GM21390 (cell line): ENCODE results near the gene MED12L.
"Not testable (repeated sequence)": the region's sequence is repeated elsewhere in the genome, so short reads cannot be mapped to it uniquely, and the experiment has no call there.

Experiments
- ATAC-seq: cut with Tn5 transposase; IDR thresholded peaks from one replicate; pipeline ENCODE4 v1.9.1; 2021; ENCODE audit not compliant: unreplicated experiment

Gene MED12L

GRCh38 chr3:151362751-151363174 is 277.3 kb downstream of the MED12L start:
- no peak for ATAC-seq

DNA sequence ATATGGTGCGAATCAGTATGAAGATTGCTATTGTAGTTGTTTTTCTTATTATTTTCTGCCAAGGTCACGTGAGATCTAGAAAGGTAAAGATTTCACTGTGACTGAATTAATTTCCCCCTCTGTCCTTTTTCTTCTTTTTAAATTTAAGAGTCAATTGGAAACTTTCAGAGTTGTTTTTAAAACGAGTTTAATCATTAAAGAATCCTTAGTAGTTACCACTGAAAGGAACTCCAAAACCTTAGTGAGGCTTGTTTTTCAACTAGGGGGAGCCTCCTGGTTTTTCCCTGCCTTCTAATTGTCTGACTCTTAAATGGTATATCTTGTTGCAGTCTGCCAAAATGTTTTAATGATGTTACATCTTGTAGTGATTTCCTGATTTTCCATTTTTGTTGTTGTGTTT is 281.5 kb downstream of the MED12L start:
- ATAC-seq = no peak

GRCh38 chr3:151367448-151367847 is 282.0 kb downstream of the MED12L start:
- no peak for ATAC-seq

DNA sequence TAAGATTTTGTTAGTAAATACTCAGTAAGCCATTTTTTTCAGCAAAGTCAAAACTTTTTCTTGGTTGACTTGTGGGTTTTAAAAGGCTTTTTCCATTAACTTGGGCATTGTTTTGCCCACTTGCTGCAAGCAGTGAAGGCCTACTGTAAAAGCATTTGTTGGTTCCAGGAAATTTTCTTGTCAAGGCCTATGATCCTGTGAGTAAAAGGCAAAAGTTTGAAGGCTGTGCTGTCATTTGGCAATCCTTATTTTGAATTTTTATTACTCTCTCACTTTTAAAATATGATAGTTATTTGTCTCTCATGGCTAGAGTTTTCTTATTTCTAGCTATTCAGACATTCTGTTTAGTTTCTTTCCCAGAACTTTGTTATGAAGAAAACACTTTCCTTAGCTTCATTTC is 286.1 kb downstream of the MED12L start:
- no peak for ATAC-seq

GRCh38 chr3:151372063-151372820 is 286.8 kb downstream of the MED12L start:
- no peak for ATAC-seq

DNA sequence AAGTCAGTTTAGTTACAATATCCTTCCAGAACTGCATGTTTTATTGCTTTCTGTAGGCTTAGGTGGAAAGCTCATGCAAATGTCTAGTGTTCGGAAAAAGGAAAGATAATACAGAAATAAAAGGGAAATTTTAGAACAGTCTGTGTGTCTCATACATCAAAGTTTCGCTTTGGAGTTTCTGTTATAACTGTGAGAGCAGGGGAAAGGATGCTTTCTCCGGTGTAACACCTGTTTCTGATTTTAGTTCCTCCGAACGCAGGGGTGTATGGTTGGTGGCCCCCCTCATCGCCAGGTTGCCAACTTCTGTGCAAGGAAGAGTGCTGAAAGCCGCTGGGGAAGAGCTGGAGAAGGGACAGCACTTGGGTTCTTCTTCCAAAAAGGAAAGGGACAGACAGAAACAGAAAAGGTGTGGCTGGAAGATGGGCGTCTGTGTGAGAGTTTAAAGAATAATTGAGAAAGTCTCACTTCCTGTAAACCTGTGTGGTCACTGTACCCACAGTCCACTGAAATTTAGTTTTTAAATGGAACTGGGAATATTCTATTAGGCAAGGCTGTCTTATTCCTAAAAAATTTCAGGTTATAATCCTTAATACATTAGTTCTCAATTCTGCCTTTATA is 292.4 kb downstream of the MED12L start:
- peak; percentile 53 for ATAC-seq

DNA sequence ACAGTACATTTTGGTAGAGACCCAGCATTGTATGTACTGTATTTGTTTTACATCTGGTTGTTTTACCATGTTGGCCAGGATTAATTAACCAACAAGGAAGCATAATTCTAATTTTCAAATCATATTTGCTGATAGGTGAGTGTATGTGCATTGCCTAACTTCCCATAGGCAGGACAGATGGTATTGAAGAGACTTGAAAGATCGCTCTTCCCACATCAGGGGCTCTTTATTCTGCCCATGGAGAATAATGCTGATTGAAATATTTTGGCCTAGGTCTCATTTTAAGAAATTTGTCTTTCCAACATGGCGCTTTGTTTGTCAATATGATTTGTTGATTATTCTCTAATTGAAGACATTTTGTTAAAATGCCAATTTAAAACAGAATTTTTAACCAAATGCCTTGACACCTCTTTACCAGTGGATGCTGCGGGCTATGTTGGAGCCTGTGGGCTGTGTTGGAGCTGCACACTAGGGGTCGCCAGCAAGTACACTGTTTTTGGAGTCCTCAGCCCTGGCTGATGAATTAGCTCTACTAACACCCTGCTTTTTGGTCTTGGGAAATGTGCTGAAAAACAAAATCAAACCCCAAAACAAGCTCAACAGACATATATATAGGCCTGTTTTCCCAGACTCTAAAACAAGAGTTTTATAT is 293.7 kb downstream of the MED12L start:
- no peak for ATAC-seq

DNA sequence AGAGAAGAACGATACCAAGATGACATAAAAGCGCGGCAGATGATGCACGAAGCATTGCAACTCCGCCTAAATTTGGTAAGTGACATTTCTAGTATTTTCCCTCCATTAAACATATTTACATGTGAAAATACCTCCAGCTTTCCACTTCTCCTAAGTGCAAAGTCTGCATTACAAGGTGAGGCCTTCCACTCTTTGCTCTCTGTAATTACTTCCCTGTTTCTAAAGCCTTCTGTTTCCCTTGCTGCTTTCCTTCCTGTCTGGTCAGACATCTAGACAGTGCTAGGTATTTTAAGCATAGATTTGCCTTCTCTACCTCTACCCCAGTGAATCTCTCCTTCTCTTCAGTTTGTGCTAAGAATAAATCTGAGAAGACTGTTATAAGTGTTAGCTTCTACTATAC is 297.2 kb downstream of the MED12L start:
- peak; percentile 29 for ATAC-seq

DNA sequence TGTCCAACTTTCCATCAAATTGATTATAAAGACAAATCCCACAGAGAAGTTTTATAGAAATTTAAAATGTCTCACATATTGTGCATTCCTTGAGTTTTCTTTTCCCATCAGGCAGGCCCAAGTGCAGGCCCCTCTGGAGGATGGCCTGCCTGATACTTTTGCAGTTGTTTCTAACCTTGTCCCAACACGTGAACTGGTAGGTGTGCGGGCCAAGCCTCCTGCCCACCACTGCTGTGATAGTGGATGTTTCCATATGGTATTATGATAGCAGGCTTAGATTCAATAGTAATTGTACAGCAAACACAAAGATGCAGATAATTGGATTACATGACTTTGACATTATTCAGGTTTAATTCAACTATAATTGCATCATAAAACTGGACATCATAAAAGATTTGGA is 297.6 kb downstream of the MED12L start:
- no peak for ATAC-seq

DNA sequence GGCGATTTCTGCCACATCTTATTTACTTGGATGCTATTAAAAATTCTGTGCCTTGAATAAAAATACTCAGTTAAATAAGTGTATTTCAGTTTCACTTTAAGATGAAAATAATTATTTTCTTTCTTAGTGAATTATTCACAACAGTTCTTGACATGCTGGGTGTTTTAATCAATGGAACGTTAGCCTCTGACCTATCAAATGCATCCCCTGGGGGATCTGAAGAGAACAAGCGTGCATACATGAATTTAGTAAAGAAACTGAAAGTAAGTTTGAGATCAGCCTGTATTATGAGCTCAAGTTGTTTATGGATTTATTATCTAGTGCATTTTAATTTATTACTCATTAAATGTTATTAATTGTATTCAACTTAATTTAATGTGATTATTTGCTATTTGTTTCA is 298.5 kb downstream of the MED12L start:
- peak; percentile 46 for ATAC-seq

- peak; percentile 41 for ATAC-seq
Measured at GRCh38 chr3:151384741-151385174, 299.3 kb downstream of the MED12L start, which contains the start of gene P2RY12. Gene P2RY12, minus strand, starts transcription at chr3:151384753. Its CDS starts 45,908 bp downstream, at chr3:151338845.

- no peak for ATAC-seq
Measured at GRCh38 chr3:151386056-151386455, 300.6 kb downstream of the MED12L start.

DNA sequence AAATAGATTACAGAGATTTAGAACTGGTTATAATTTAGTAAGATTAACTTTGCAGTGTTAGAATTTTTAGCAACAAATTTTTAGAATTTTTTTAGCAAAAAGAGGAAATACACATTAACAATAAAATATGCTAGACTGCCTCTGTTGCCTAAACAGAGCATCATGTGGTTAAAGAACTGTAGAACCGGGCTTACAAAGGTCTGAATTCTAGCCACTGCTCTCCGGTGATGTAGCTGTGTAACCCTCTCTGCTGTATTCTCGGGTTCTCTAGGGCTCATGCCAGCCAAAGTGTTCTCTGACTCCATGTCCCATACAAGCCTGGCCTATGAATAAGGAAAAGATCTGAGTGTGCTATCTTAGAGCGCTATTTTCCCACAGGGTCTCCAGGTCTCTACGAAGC is 302.0 kb downstream of the MED12L start:
- ATAC-seq = no peak

GRCh38 chr3:151387842-151388241 is 302.4 kb downstream of the MED12L start:
- no peak for ATAC-seq

GRCh38 chr3:151391720-151392119 is 306.3 kb downstream of the MED12L start:
- no peak for ATAC-seq

DNA sequence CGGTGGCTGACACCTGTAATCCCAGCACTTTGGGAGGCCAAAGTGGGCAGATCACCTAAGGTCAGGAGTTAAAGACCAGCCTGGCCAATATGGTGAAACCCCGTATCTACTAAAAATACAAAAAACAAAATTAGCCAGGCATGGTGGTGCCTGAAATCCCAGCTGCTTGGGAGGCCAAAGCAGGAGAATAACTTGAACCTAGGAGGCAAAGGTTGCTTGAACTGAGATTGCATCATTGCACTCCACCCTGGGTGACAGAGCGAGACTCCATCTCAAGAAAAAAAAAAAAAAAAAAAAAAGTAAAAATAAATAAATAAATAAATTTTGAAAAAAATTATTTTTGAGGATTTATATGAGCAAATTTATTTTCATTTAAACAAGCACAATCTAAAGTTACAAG is 306.7 kb downstream of the MED12L start:
- ATAC-seq = not testable (repeated sequence)

DNA sequence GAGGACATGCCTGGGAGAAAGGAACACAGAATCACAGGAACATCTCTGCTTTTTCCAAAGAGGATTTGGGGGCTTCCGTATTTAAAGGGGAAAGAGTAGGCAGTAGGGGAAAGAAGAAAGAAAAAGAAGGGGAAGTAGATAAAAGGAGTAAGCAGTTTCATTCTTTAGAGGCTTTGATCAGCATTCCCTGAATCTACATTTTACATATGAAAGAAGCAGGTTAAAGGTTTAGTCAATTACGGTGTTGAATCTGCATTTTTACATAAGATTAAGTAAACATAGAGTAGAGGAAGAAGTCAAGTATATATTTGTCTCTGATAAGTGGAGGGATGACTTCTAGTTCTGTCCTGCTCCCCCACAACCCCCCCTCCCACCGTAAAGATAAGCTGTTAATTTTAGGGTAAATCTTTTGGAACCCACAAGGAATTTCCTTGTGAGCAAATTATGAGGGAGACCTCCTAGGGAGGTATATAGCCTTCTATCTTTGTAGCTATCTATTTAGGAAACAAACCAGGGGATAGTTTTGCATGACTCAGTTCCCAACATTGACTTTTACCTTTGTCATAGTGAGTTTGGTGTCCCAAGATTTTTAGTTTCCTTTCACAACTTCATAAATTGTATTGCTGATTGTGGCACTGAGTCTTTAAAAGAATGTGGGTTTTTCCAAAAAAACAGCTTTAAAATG is 307.8 kb downstream of the MED12L start:
- no peak for ATAC-seq

DNA sequence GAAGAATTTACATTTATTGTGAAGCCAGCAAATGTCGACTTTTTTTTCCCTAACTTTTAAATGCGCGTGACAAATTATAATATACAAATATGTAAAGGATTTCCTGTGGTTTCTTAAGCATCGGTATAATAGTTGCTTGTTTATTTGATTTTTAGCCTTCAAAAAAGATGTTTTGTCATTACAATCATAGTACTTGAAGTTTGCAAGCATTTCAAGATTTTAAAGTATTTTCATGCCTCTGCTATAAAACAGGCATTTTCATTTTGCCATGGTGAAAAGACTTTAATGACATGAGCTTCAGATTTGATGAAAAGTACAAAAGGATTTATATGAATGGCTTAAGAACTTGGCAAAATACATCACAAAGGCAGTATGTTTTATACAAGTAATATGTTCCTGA is 308.5 kb downstream of the MED12L start:
- ATAC-seq = no peak

- ATAC-seq = no peak
Measured at GRCh38 chr3:151394611-151395010, 309.1 kb downstream of the MED12L start.

DNA sequence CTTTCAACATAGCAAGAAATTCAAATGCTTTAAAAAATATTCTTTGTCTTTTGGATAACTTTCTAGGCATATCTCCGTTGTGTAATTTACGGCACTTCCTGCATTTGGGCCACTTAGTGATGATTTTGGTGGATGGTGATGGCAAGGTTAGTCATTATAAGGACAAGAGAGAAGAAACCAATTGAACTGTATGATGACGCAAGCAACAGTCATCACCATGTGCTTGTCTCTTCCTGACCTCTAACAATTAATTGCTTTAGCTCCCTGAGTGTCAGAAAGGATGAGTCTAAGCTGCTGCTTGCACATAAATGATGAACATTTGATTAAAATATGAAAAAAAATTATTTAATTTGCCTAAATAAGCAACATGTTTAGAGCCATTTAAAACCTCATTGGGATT is 310.3 kb downstream of the MED12L start:
- ATAC-seq = no peak

DNA sequence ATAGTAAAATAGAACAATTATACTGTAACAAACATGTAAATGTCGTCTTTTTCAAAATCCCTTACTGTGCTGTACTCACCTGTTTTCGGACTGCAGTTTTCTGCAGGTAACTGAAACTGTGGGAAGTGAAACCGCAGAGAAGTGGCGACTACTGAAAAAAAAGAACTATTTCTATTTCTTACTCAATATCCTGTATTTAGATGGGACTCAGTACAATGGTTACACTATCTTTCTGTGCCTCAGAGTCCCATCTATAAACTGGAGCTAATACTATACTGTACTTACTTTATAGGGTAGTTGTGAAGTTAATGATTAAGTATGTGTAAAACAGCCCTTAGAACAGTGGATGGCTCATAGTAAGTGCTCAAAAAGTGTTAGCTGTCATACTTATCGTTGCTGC is 313.4 kb downstream of the MED12L start:
- no peak for ATAC-seq
